HG03025 (cell line): ENCODE results near the gene PLEKHO1.
"Not testable (repeated sequence)": the region's sequence is repeated elsewhere in the genome, so short reads cannot be mapped to it uniquely, and the experiment has no call there.

Experiments
- ATAC-seq: cut with Tn5 transposase; IDR thresholded peaks from one replicate; pipeline ENCODE4 v1.9.1; 2021; ENCODE audit warnings: mild to moderate bottlenecking, moderate library complexity; ENCODE audit not compliant: unreplicated experiment, low FRiP score

Gene PLEKHO1

GRCh38 chr1:150168960-150169601 is 19.4 kb downstream of the PLEKHO1 start:
- ATAC-seq, result no peak

DNA sequence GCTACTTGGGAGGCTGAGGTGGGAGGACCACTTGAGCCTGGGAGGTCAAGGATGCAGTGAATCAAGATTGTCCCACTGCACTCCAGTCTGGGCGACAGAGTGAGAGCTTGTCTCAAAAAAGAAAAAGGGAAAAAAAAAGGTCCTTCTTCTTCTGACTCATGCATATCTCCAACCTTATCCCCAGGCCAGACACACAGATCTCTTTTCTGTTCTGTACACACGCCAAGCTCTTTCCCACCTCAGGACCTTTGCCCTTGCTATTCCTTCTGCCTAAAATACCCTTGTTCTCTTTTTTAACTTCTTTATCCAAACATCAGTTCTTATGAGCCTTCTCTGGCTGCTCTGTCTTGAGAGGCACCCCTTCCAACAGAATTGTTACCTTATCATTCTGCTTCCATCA is 22.1 kb downstream of the PLEKHO1 start:
- no peak for ATAC-seq

- no peak for ATAC-seq
These were observed 23.4 kb downstream of the PLEKHO1 start for GRCh38 chr1:150173141-150173585.

DNA sequence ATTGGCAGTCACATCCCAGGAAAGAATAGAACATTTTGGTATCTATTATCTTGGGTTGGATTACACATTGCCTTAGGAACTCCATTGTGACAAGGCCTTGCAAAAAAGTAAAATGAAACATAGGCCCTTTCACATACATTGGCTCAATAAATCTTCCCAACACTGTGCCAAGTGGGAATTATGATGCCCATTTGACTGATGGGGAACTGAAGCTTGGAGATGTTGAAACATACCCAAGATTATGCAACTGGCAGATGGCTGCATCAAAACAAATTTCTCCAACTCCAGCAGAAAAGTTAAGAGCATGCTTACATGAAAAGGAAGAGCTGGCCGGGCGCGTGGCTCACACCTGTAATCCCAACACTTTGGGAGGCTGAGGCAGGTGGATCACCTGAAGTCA is 26.9 kb downstream of the PLEKHO1 start:
- ATAC-seq, result no peak

- ATAC-seq, result no peak
These were observed 28.8 kb downstream of the PLEKHO1 start for GRCh38 chr1:150178548-150178947.

GRCh38 chr1:150179867-150180266 is 30.2 kb downstream of the PLEKHO1 start:
- ATAC-seq, result no peak

DNA sequence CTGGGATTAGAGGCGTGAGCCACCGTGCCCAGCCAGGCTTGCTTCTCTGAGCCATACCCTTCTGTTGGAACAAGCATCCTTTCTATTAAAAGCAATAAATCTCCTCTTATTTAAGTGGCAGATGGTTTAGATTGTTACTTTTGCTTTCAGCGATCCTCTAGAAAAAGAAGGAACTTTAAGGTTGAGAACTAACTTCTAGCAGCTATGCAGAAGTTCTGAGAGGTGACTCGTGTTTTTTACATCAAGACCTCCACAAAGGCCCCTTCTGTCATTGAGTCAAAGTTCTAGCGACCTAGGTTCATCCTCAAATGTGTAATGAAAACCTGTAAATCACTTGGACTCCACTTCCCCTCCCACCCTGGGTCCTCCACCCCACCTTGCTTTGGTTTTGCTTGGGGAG is 30.8 kb downstream of the PLEKHO1 start:
- no peak for ATAC-seq

GRCh38 chr1:150182247-150182646 is 32.5 kb downstream of the PLEKHO1 start:
- no peak for ATAC-seq

DNA sequence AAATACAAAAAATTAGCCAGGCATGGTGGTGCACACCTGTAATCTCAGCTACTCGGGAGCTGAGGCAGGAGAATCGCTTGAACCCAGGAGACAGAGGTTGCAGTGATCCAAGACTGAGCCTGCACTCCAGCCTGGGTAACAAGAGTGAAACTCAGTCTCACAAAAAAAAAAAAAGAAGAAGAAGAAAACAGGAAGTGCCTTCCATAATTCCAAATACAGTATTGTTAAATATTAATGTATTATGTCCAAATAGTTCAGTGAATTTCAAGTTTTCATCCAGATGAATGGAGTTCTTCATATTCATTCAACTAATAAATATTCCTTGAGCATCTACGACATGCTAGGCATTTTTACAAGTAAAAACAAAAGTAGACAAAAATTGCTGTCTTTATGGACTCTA is 33.3 kb downstream of the PLEKHO1 start:
- ATAC-seq, result no peak

GRCh38 chr1:150185481-150185880 is 35.8 kb downstream of the PLEKHO1 start:
- no peak for ATAC-seq

DNA sequence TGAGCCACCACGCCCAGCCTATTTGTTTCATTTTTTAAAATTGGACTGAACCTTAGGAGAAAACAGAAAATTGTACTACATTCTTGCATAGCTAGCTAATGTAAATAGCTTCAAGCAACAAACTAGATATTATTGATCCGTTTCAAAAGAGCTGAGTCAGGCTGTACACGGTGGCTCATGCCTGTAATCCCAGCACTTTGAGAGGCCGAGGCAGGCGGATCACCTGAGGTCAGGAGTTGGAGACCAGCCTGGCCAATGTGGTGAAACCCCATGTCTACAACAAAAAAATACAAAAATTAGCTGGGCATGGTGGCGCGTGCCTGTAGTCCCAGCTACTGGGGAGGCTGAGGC is 36.7 kb downstream of the PLEKHO1 start:
- ATAC-seq, result not testable (repeated sequence)

DNA sequence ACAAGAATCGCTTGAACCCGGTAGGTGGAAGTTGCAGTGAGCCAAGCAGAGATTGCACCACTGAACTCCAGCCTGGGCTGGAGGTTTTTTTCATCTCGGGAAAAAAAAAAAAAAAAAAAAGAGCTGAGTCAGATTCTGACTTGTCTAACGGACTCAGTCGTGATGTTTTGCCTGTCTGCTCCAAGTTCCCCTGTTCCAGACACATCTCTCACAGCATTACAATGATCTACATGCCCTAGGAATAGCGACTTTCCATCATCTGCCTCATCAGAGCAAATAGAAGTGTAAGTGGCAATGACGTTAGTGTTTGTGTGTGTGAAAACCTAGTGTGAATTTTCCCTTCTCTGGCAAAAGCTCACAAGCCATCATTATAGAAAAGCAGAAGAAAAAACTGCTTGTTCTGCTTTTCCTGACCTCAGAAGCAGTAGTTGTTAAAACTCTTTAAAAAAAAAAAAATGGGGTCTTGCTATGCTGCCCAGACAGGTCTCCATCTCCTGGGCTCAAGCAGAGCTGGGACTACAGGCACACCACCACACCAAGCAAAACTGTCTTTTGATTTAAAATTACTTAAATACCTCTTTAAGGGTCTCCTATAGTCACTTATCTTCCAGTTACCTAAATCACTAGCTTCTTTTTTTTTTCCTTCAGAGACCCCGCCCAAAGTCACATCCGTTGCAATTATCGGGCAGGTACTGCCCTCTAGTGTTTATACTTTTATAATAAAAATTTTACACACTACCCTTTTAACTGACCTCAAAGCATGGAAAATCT is 37.3 kb downstream of the PLEKHO1 start:
- no peak for ATAC-seq

DNA sequence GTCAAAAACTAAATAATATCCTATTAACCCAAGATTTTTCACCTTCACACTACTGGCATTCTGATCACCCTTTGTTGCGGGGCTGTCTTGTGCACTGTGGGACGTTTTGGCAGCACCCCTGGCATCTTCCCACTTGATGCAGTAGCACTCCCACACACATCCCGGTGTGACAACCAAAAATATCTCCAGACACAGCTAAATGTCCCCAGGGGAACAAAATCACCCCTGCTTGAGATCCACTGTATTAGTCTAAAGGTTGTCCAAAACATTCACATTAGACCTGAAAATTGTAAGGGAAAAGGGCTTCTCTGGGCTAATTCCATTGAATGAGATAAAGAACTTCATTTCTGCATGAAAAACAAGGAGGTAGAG is 37.8 kb downstream of the PLEKHO1 start:
- ATAC-seq, result no peak

DNA sequence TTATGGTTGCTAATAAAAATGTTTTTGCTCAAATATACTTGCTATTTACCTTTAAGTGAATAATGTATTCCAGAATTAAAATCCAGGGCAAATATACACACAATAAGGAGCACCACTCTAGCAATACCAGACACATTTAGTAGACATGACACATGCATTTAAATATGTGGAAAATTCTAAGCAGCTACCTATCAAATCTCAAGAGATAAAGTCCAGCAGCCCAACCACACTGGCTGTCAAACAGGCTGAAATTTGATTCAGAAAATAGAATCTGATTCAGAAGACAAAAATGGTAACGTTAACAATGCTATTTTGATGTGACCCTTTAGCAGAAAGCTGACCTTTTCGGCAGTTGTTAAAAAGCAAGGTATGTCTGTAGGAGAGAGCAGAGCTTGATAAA is 42.3 kb downstream of the PLEKHO1 start:
- no peak for ATAC-seq

DNA sequence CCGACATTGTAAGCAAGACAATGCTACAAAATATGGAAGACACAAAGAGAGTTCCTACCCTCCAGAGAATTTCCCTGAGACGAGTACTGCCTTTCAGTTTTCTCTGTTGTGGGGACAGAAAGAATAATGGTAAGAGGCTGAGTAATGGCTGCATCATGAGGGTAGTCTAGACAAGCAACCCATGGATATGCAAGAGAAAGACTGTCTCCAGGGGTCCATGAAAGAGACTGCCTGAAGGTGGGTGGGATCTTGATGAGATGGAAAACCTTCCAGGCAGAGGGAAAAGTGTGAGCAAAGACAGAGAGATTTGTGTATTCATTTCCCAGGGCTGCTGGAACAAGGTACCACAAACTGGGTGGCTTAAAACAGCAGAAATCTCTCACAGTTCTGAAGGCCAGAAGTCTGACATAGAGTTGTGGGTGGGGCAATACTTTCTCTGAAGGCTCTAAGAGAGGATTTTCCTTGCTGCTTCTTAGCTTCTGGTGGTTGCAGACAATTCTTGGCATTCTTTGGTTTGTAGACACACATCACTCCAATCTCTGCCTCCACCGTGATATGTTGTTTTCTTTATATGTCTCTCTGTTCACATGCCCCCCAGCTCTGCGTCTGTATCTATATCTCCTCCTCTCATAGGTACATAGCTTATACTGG is 44.8 kb downstream of the PLEKHO1 start:
- no peak for ATAC-seq

DNA sequence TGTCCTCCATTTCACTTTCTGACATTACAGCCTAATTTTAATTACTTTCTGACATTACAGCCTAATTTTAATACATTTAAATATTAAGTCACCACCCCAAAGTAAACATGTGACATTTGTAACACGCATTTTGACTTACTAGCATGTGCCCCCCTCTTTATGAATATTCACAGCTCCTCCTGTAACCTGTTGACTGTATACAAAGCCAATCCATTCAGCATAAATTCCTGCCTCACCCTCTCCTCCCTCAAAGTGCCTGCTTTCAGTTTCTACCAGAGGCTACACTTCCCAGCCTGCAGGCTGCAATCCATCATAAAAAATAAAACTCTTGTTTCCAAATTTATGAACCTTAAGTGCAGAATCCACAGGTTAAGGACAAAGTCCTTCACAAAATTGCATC is 46.7 kb downstream of the PLEKHO1 start:
- ATAC-seq, result no peak

DNA sequence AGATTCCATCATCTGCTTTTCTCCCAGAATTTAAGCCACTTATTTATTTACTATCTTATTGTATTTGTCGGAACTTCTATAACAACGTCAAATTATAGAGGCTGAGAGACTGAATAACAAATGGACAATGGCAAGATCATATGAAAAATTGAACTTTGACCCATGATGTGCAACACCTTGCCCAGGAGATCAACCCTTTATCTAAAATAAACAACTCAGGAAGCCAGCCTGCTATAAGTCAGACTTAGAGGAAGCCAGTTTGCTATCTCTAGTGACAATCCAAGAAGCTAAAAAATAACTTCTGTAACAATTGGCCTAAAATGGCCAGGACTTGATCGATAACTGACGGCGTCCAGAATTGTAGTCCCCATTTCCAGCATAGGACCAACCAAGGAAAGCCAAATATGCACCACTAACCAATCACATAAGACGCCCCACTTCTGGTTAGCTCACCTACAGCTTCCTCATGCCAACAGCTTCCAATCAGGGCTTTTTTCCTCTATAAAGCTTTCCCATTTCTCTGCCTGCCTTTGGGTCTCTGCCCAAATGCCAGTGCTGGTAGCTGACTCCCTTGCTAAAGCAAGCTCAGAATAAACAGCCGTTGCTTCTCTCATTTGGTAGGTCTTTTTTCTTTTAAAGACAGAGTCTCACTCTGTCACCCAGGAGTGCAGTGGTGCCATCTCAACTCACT is 57.7 kb downstream of the PLEKHO1 start:
- ATAC-seq, result no peak

DNA sequence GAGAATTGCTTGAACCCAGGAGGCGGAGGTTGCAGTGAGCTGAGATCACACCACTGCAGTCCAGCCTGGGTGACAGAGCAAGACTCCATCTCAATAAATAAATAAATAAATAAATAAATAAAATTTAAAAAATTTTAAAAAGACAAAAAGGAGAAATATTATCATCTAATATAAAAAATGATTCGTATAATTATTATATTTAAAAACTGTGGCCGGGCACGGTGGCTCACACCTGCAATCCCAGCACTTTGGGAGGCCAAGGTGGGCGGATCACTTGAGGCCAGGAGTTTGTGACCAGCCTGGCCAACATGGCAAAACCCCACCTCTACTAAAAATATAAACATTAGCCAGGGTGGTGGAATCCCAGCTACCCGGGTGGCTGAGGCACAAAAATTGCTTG is 58.7 kb downstream of the PLEKHO1 start:
- ATAC-seq, result not testable (repeated sequence)
